GM19452 (cell line): ENCODE data around the gene BCAS3.
"Not testable (repeated sequence)": the region's sequence is repeated elsewhere in the genome, so short reads cannot be mapped to it uniquely, and the experiment has no call there.

ENCODE experiments used
- ATAC-seq: cut with Tn5 transposase; IDR thresholded peaks from one replicate; pipeline ENCODE4 v1.9.1; 2021; ENCODE audit not compliant: unreplicated experiment

The BCAS3 gene

GRCh38 chr17:61239327-61239726, 561.7 kb downstream of the BCAS3 start:
- ATAC-seq = no peak

- no peak for ATAC-seq
Observed at GRCh38 chr17:61239953-61240352, 562.3 kb downstream of the BCAS3 start.

GRCh38 chr17:61240851-61241468, 563.3 kb downstream of the BCAS3 start:
- ATAC-seq = no peak

GRCh38 chr17:61244988-61245387, 567.3 kb downstream of the BCAS3 start:
- ATAC-seq = not testable (repeated sequence)

GRCh38 chr17:61245706-61246135, 568.1 kb downstream of the BCAS3 start:
- ATAC-seq = no peak

- no peak for ATAC-seq
Observed at GRCh38 chr17:61247439-61247838, 569.8 kb downstream of the BCAS3 start.

- no peak for ATAC-seq
Observed at GRCh38 chr17:61248399-61248798, 570.7 kb downstream of the BCAS3 start.

- no peak for ATAC-seq
Observed at GRCh38 chr17:61249649-61250299, 572.1 kb downstream of the BCAS3 start.

- ATAC-seq = no peak
Observed at GRCh38 chr17:61250335-61250890, 572.8 kb downstream of the BCAS3 start.

- ATAC-seq = no peak
Observed at GRCh38 chr17:61251939-61252865, 574.6 kb downstream of the BCAS3 start.

- no peak for ATAC-seq
Observed at GRCh38 chr17:61253362-61253761, 575.7 kb downstream of the BCAS3 start.

- no peak for ATAC-seq
Observed at GRCh38 chr17:61253937-61254574, 576.4 kb downstream of the BCAS3 start.

- no peak for ATAC-seq
Observed at GRCh38 chr17:61254904-61255303, 577.3 kb downstream of the BCAS3 start.

GRCh38 chr17:61255647-61256046, 578.0 kb downstream of the BCAS3 start:
- no peak for ATAC-seq

- no peak for ATAC-seq
Observed at GRCh38 chr17:61259360-61259759, 581.7 kb downstream of the BCAS3 start.

GRCh38 chr17:61260071-61260797, 582.6 kb downstream of the BCAS3 start:
- no peak for ATAC-seq

GRCh38 chr17:61261001-61261637, 583.5 kb downstream of the BCAS3 start:
- no peak for ATAC-seq

- no peak for ATAC-seq
Observed at GRCh38 chr17:61265397-61265796, 587.7 kb downstream of the BCAS3 start.

- ATAC-seq = no peak
Observed at GRCh38 chr17:61267847-61268246, 590.2 kb downstream of the BCAS3 start.

- no peak for ATAC-seq
Observed at GRCh38 chr17:61275395-61275794, 597.7 kb downstream of the BCAS3 start.
